Activated CD8-positive, alpha-beta memory T cell treated with anti-CD3 and anti-CD28 coated beads, Interleukin-2, amount 10 ng/mL, durations not matched to agents 7 days and 5 days (primary cell): ENCODE data around the gene PHLDB1. TPM values are rescaled to one million over a fixed set of nuclear protein-coding genes. Genes with fewer than 3 reads are reported as not detected.
A peak's percentile ranks its signal among the peaks of the same experiment; 100 is the strongest.
"Not testable (repeated sequence)": the region's sequence is repeated elsewhere in the genome, so short reads cannot be mapped to it uniquely, and the experiment has no call there.

Experiments
- ATAC-seq: fragments of 150-1000 bp; cut with Tn5 transposase; one replicate; pipeline ENCODE4 v1.10.0; 2021; ENCODE audit warnings: moderate library complexity
- CTCF ChIA-PET: fragments of 350-600 bp; sonication (Branson Sonifier 250); formaldehyde crosslinking; loops from one replicate; lab custom pipeline; 2021; ENCODE audit warnings: antibody characterized with exemption; lab: Charles Lee
- DNase-seq: peaks from one replicate; pipeline ENCODE4 v3.0.0-alpha.2; 2020
- H3K27ac Mint-ChIP-seq: one replicate; pipeline ENCODE4 v1.8.0; 2021; ENCODE audit warnings: mild to moderate bottlenecking, mixed read lengths
- H3K27me3 Mint-ChIP-seq: one replicate; pipeline ENCODE4 v1.8.0; 2021; ENCODE audit warnings: mixed read lengths
- H3K36me3 Mint-ChIP-seq: one replicate; pipeline ENCODE4 v1.8.0; 2021; ENCODE audit warnings: mild to moderate bottlenecking, mixed read lengths
- H3K4me1 Mint-ChIP-seq: one replicate; pipeline ENCODE4 v1.8.0; 2021; ENCODE audit warnings: mixed read lengths
- H3K4me3 Mint-ChIP-seq: one replicate; pipeline ENCODE4 v1.8.0; 2021; ENCODE audit warnings: mild to moderate bottlenecking, moderate library complexity, mixed read lengths
- H3K9me3 Mint-ChIP-seq: one replicate; pipeline ENCODE4 v1.8.0; 2022; ENCODE audit warnings: low read depth, mixed read lengths
- total RNA-seq, 2 experiments: library from RNA; stranded (reverse); gene quantifications; one replicate each; pipeline ENCODE4 v1.2.3, GENCODE V29; 2021

The PHLDB1 gene
- total RNA-seq, 2 experiments from 2014 or later = 0.91 to 1.3 TPM

GRCh38 chr11:118682939-118683338 is 75.5 kb downstream of the PHLDB1 start:
- H3K36me3 Mint-ChIP-seq, ATAC-seq, H3K4me1 Mint-ChIP-seq, DNase-seq, H3K4me3 Mint-ChIP-seq, H3K27ac Mint-ChIP-seq, H3K9me3 Mint-ChIP-seq, CTCF ChIA-PET: not testable (repeated sequence)
- H3K27me3 Mint-ChIP-seq = peaks cover 33% of the 10 kb centered on the region

GRCh38 chr11:118684187-118684586 is 76.8 kb downstream of the PHLDB1 start:
- no peaks in the 10 kb centered on the region for H3K9me3 Mint-ChIP-seq
- no peak for DNase-seq
- no peaks in the 10 kb centered on the region for H3K36me3 Mint-ChIP-seq
- peaks cover 33% of the 10 kb centered on the region for H3K27me3 Mint-ChIP-seq
- CTCF ChIA-PET = no interaction called here
- H3K27ac Mint-ChIP-seq = no peak overlapping the region
- no peak for ATAC-seq
- peaks cover 7% of the 10 kb centered on the region for H3K4me1 Mint-ChIP-seq
- H3K4me3 Mint-ChIP-seq = no peak overlapping the region

GRCh38 chr11:118687906-118688305 is 80.5 kb downstream of the PHLDB1 start:
- ATAC-seq = no peak
- peaks cover 25% of the 10 kb centered on the region for H3K27me3 Mint-ChIP-seq
- H3K27ac Mint-ChIP-seq = no peak overlapping the region

GRCh38 chr11:118688339-118688738 is 80.9 kb downstream of the PHLDB1 start:
- H3K27ac Mint-ChIP-seq, H3K36me3 Mint-ChIP-seq, ATAC-seq, H3K9me3 Mint-ChIP-seq, H3K4me3 Mint-ChIP-seq, DNase-seq: not testable (repeated sequence)
- Mint-ChIP-seq H3K4me1 (peaks cover 41% of the 10 kb centered on the region), H3K27me3 (peaks cover 22% of the 10 kb centered on the region)
- CTCF ChIA-PET = interaction anchor here (0.7 to 5.8 kb wide), 5 partner anchors 12 to 269 kb away, joined by 3 to 52 read pairs (median 20); partner anchors contain the start of gene UPK2

More at GRCh38 chr11:118687906-118688305, 80.5 kb downstream of the PHLDB1 start:
- Mint-ChIP-seq H3K36me3 (no peaks in the 10 kb centered on the region), H3K4me3 (no peak overlapping the region), H3K4me1 (peaks cover 37% of the 10 kb centered on the region), H3K9me3 (no peaks in the 10 kb centered on the region)
- DNase-seq = no peak
- CTCF ChIA-PET = interaction anchor here (3.9 to 5.8 kb wide), 2 partner anchors 17 to 269 kb away, joined by 33 to 52 read pairs; partner anchors contain the start of gene UPK2

DNA sequence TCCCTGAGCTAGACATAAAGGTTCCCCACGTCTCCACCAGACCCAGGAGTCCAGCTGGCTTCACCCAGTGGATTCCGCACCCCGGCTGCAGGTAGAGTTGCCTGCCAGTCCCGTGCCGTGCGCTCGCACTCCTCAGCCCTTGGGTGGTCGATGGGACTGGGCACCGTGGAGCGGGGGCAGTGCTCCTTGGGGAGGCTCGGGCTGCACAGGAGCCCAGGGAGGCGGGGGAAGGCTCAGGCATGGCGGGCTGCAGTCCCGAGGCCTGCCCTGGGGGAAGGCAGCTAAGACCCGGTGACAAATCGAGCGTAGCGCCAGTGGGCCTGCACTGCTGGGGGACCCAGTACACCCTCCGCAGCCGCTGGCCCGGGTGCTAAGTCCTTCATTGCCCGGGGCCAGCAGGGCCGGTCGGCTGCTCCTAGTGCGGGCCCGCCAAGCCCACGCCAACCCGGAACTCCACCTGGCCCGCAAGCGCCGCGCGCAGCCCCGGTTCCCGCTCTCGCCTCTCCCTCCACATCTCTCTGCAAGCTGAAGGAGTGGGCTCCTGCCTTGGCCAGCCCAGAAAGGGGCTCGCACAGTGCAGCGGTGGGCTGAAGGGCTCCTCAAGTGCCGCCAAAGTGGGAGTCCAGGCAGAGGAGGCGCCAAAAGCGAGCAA is 81.6 kb downstream of the PHLDB1 start:
- H3K27me3 Mint-ChIP-seq = peaks cover 20% of the 10 kb centered on the region
- no peaks in the 10 kb centered on the region for H3K36me3 Mint-ChIP-seq
- H3K4me3 Mint-ChIP-seq = no peak overlapping the region
- CTCF ChIA-PET = interaction anchor here (0.5 to 5.8 kb wide), 37 partner anchors 9 to 362 kb away, joined by 3 to 52 read pairs (median 6); partner anchors contain the start of genes BCL9L, CENATAC, DDX6 and TREH
- no peak overlapping the region for H3K27ac Mint-ChIP-seq
- DNase-seq (no peak), ATAC-seq (no peak)
- H3K9me3 Mint-ChIP-seq = no peaks in the 10 kb centered on the region
- H3K4me1 Mint-ChIP-seq = peaks cover 42% of the 10 kb centered on the region

- Mint-ChIP-seq H3K36me3 (no peaks in the 10 kb centered on the region), H3K27me3 (peaks cover 20% of the 10 kb centered on the region), H3K27ac (no peak overlapping the region), H3K4me1 (peaks cover 43% of the 10 kb centered on the region), H3K9me3 (no peaks in the 10 kb centered on the region), H3K4me3 (no peak overlapping the region)
- CTCF ChIA-PET = interaction anchor here (0.5 to 5.8 kb wide), 56 partner anchors 9 to 545 kb away, joined by 3 to 52 read pairs (median 5); partner anchors contain the start of genes ARCN1, BCL9L, CBL and CENATAC
- peak; percentile 4 for ATAC-seq
- DNase-seq = no peak
These were observed 82.1 kb downstream of the PHLDB1 start for GRCh38 chr11:118689503-118689851.

- H3K4me1 Mint-ChIP-seq = peaks cover 44% of the 10 kb centered on the region
- peak overlapping the region; percentile 62 for H3K27ac Mint-ChIP-seq
- peak; percentile 90 for DNase-seq
- peaks cover 21% of the 10 kb centered on the region for H3K27me3 Mint-ChIP-seq
- H3K9me3 Mint-ChIP-seq = no peaks in the 10 kb centered on the region
- CTCF ChIA-PET = interaction anchor here (0.6 to 5.8 kb wide), 57 partner anchors 10 to 545 kb away, joined by 3 to 52 read pairs (median 5); partner anchors contain the start of genes ARCN1, BCL9L, CBL and CENATAC
- peak overlapping the region; percentile 69 for H3K4me3 Mint-ChIP-seq
- ATAC-seq = peak; percentile 94
- H3K36me3 Mint-ChIP-seq = no peaks in the 10 kb centered on the region
These were observed 82.6 kb downstream of the PHLDB1 start for GRCh38 chr11:118689852-118690552.

GRCh38 chr11:118690553-118691304 is 83.3 kb downstream of the PHLDB1 start:
- no peak for ATAC-seq
- H3K27me3 Mint-ChIP-seq = peaks cover 17% of the 10 kb centered on the region
- CTCF ChIA-PET = interaction anchor here (0.5 to 5.8 kb wide), 33 partner anchors 10 to 360 kb away, joined by 3 to 52 read pairs (median 8); partner anchors contain the start of genes BCL9L, CENATAC, DDX6 and TREH
- H3K36me3 Mint-ChIP-seq = no peaks in the 10 kb centered on the region
- no peak for DNase-seq
- no peak overlapping the region for H3K4me3 Mint-ChIP-seq
- no peaks in the 10 kb centered on the region for H3K9me3 Mint-ChIP-seq
- H3K4me1 Mint-ChIP-seq = peaks cover 47% of the 10 kb centered on the region
- H3K27ac Mint-ChIP-seq = peak overlapping the region; percentile 11

GRCh38 chr11:118691926-118692830 is 84.8 kb downstream of the PHLDB1 start:
- H3K36me3 Mint-ChIP-seq = no peaks in the 10 kb centered on the region
- CTCF ChIA-PET = interaction anchor here (0.8 to 5.8 kb wide), 11 partner anchors 49 to 629 kb away, joined by 3 to 52 read pairs (median 5); partner anchors contain the start of genes BCL9L, DDX6 and UPK2
- H3K4me3 Mint-ChIP-seq = no peak overlapping the region
- H3K4me1 Mint-ChIP-seq = peaks cover 55% of the 10 kb centered on the region
- peaks cover 12% of the 10 kb centered on the region for H3K27me3 Mint-ChIP-seq
- peak overlapping the region; percentile 33 for H3K27ac Mint-ChIP-seq
- H3K9me3 Mint-ChIP-seq = no peaks in the 10 kb centered on the region
- DNase-seq (peak; percentile 83), ATAC-seq (peak; percentile 59)

GRCh38 chr11:118694185-118694584 is 86.8 kb downstream of the PHLDB1 start:
- CTCF ChIA-PET = interaction anchor here (0.7 to 2.8 kb wide), 6 partner anchors 11 to 263 kb away, joined by 3 to 11 read pairs (median 4); partner anchors contain the start of genes BCL9L, DDX6 and UPK2
- ATAC-seq = no peak
- DNase-seq = no peak
- H3K9me3 Mint-ChIP-seq = no peaks in the 10 kb centered on the region
- no peak overlapping the region for H3K4me3 Mint-ChIP-seq
- H3K4me1 Mint-ChIP-seq = peaks cover 50% of the 10 kb centered on the region
- H3K27me3 Mint-ChIP-seq = peaks cover 12% of the 10 kb centered on the region
- H3K27ac Mint-ChIP-seq = no peak overlapping the region
- H3K36me3 Mint-ChIP-seq = no peaks in the 10 kb centered on the region

GRCh38 chr11:118694771-118695170 is 87.4 kb downstream of the PHLDB1 start:
- no peak for ATAC-seq
- Mint-ChIP-seq H3K9me3 (no peaks in the 10 kb centered on the region), H3K4me1 (peaks cover 52% of the 10 kb centered on the region), H3K27ac (no peak overlapping the region), H3K36me3 (peaks cover 4% of the 10 kb centered on the region), H3K27me3 (peaks cover 15% of the 10 kb centered on the region), H3K4me3 (no peak overlapping the region)
- no peak for DNase-seq
- CTCF ChIA-PET = interaction anchor here (0.7 to 2.8 kb wide), 7 partner anchors 10 to 262 kb away, joined by 3 to 11 read pairs (median 4); partner anchors contain the start of genes BCL9L and DDX6
